ENCODE measurements around the gene SHLD2. TPM values are rescaled to one million over a fixed set of nuclear protein-coding genes. Genes with fewer than 3 reads are reported as not detected.
"Not testable (repeated sequence)": the region's sequence is repeated elsewhere in the genome, so short reads cannot be mapped to it uniquely, and the experiment has no call there.

The SHLD2 gene
- total RNA-seq, 4 donors from 2014 or later: 17.1 to 61.6 (median 30.2) TPM

GRCh38 chr10:87210309-87210708 lies 115.3 kb downstream of the SHLD2 start:
- H3K4me1 ChIP-seq; intact Hi-C loops (cut with DNase I; ENCODE audit: low total_unique reads); H3K9me3 ChIP-seq; DNase-seq; H3K27me3 ChIP-seq; H3K4me3 ChIP-seq; H3K27ac ChIP-seq; H3K36me3 ChIP-seq: not testable (repeated sequence)

DNA sequence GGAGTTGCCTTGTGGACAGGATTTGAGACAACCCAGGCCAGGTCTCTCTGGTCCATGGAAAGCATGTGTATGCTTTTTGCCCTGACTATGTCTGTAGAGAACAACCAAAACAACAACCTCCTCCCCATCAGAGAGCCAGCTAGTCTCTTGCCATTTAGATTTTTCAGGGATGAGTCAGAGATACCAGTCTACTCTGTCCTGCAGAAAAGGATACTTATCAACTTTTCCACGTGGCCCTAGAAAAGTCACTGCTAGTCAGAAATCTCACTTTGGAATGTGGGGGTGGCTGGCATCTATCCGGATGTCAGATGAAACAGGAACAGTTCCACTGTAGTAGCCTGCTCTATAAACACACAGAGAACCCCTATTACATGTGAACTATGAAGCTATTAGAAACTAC lies 116.8 kb downstream of the SHLD2 start:
- H3K27me3 ChIP-seq; DNase-seq; H3K36me3 ChIP-seq; H3K27ac ChIP-seq; H3K4me3 ChIP-seq; intact Hi-C loops (cut with DNase I; ENCODE audit: low total_unique reads); H3K9me3 ChIP-seq; H3K4me1 ChIP-seq: not testable (repeated sequence)

DNA sequence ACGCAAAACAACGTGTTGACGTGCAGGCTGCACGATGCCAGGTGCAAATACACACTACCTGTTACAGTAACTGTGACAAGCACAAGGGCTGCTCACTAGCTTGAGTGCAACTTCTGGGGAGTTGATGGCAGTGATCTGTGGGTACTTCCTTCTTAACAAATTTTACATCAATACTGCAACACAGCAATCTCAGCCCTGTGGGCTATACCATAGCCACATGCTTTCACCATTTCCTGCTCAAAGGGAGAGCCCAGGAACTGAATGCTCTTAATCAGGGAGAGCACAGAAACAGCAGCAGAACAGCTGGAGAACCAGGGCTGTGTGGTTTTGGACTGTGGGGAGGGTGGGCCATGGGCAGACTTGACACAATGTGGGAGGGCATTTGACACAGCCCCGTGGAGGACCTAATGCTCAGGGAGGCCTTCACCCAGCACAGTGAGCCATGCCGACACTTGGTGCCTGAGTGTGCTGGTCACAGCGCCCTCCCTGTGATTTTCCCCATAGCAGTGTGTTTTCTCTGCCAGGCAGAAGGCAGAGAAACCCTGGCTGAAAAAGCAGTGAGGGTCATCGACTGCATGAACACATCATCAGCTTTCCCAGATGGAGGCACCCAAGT lies 118.3 kb downstream of the SHLD2 start:
- H3K27ac ChIP-seq; H3K4me3 ChIP-seq; DNase-seq; H3K36me3 ChIP-seq; H3K9me3 ChIP-seq; H3K4me1 ChIP-seq; intact Hi-C loops (cut with DNase I; ENCODE audit: low total_unique reads); H3K27me3 ChIP-seq: not testable (repeated sequence)

DNA sequence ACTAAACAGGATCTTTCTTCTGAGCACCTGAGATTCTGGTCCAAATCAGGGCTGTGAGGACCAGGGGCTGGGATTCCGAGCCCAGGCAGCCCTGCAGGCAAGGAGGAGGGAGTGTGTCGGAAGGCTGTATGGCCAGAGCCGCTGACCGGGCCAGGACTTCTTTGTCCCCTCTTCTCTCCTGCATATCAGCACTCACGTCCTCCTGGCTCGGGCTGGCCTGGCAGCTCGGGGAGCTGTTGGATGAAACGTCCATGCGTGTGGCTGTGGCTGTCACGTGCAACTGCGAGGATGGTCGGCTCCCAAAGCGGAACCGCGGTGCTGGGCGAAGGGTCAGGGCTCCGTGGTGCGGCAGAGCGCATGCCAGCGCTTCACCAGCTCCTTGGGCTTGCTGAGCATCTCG lies 118.8 kb downstream of the SHLD2 start:
- H3K4me1 ChIP-seq; H3K9me3 ChIP-seq; H3K27me3 ChIP-seq; H3K4me3 ChIP-seq; DNase-seq; H3K27ac ChIP-seq; H3K36me3 ChIP-seq; intact Hi-C loops (cut with DNase I; ENCODE audit: low total_unique reads): not testable (repeated sequence)

GRCh38 chr10:87216120-87216519 lies 121.1 kb downstream of the SHLD2 start:
- H3K36me3 ChIP-seq; H3K9me3 ChIP-seq; H3K27me3 ChIP-seq; intact Hi-C loops (cut with DNase I; ENCODE audit: low total_unique reads); DNase-seq; H3K4me1 ChIP-seq; H3K27ac ChIP-seq; H3K4me3 ChIP-seq: not testable (repeated sequence)

- H3K4me3 ChIP-seq; H3K36me3 ChIP-seq; DNase-seq; H3K4me1 ChIP-seq; intact Hi-C loops (cut with DNase I; ENCODE audit: low total_unique reads); H3K27ac ChIP-seq; H3K27me3 ChIP-seq; H3K9me3 ChIP-seq: not testable (repeated sequence)
Measured at GRCh38 chr10:87219370-87219769, 124.4 kb downstream of the SHLD2 start.

GRCh38 chr10:87222789-87223188 lies 127.8 kb downstream of the SHLD2 start:
- intact Hi-C loops (cut with DNase I; ENCODE audit: low total_unique reads); H3K27me3 ChIP-seq; H3K9me3 ChIP-seq; H3K27ac ChIP-seq; H3K36me3 ChIP-seq; H3K4me3 ChIP-seq; DNase-seq; H3K4me1 ChIP-seq: not testable (repeated sequence)

GRCh38 chr10:87225148-87225547 lies 130.1 kb downstream of the SHLD2 start, which contains the start of gene NUTM2A:
Gene NUTM2A (plus strand): TSS chr10:87225448. CDS start chr10:87225831, 383 bp downstream.
- H3K4me3 ChIP-seq; H3K36me3 ChIP-seq; H3K27me3 ChIP-seq; intact Hi-C loops (cut with DNase I; ENCODE audit: low total_unique reads); H3K4me1 ChIP-seq; DNase-seq; H3K27ac ChIP-seq; H3K9me3 ChIP-seq: not testable (repeated sequence)

DNA sequence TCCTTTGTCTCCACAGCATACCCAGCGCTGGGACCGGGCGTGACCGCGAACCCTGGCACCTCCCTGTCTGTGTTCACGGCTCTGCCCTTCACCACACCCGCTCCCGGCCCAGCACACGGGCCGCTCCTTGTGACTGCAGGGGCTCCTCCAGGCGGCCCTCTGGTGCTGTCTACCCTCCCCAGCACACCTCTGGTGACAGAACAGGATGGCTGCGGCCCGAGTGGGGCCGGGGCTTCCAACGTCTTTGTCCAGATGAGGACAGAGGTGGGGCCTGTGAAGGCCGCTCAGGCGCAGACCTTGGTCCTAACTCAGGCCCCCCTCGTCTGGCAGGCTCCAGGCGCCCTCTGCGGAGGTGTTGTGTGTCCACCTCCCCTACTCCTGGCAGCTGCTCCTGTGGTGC lies 133.2 kb downstream of the SHLD2 start:
- DNase-seq; H3K4me1 ChIP-seq; H3K27me3 ChIP-seq; H3K4me3 ChIP-seq; intact Hi-C loops (cut with DNase I; ENCODE audit: low total_unique reads); H3K9me3 ChIP-seq; H3K27ac ChIP-seq; H3K36me3 ChIP-seq: not testable (repeated sequence)

DNA sequence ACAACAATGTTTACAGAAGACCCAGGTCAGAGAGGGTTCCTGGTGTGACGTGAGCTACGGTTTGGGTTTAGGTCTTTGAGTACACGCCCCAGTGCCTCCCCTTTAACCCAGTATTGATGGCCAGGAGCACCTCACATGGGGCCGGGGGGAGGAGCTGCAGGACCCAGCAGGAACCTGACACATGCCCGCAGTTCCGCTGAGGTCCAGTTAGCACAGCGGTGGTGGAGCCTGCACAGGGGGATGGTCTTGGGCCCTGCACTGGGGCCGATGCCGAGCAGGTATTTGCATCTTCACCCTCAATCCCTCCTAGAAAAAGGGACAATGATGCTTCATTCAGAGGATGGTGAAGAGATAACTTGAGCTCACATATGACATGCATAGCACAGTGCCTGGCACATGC lies 134.2 kb downstream of the SHLD2 start:
- DNase-seq; intact Hi-C loops (cut with DNase I; ENCODE audit: low total_unique reads); H3K27ac ChIP-seq; H3K36me3 ChIP-seq; H3K4me1 ChIP-seq; H3K9me3 ChIP-seq; H3K27me3 ChIP-seq; H3K4me3 ChIP-seq: not testable (repeated sequence)

GRCh38 chr10:87234854-87235253 lies 139.8 kb downstream of the SHLD2 start:
- DNase-seq; H3K4me1 ChIP-seq; H3K27ac ChIP-seq; H3K4me3 ChIP-seq; H3K9me3 ChIP-seq; intact Hi-C loops (cut with DNase I; ENCODE audit: low total_unique reads); H3K27me3 ChIP-seq; H3K36me3 ChIP-seq: not testable (repeated sequence)

GRCh38 chr10:87237244-87237643 lies 142.2 kb downstream of the SHLD2 start:
- H3K36me3 ChIP-seq; H3K4me1 ChIP-seq; H3K27ac ChIP-seq; H3K4me3 ChIP-seq; H3K9me3 ChIP-seq; H3K27me3 ChIP-seq; DNase-seq; intact Hi-C loops (cut with DNase I; ENCODE audit: low total_unique reads): not testable (repeated sequence)

- H3K27ac ChIP-seq; H3K9me3 ChIP-seq; H3K27me3 ChIP-seq; H3K4me3 ChIP-seq; DNase-seq; H3K36me3 ChIP-seq; intact Hi-C loops (cut with DNase I; ENCODE audit: low total_unique reads); H3K4me1 ChIP-seq: not testable (repeated sequence)
Measured at GRCh38 chr10:87239346-87239808, 144.4 kb downstream of the SHLD2 start.

All from uterus (tissue), 4 donors.